Smooth muscle cell (in vitro differentiated cells): Measurements from ENCODE around the gene DUSP19. TPM values are rescaled to one million over a fixed set of nuclear protein-coding genes. Genes with fewer than 3 reads are reported as not detected.

ENCODE experiments used
- DNase-seq: peaks from one replicate; lab custom pipeline; 2025; ENCODE audit not compliant: unreplicated experiment; lab: John Stamatoyannopoulos, UW
- H2AFZ ChIP-seq: fragments of 200-600 bp; sonication (generic); 2 replicates; pipeline ENCODE4 v1.6.0; 2016; ENCODE audit warnings: antibody characterized with exemption, low read depth, mild to moderate bottlenecking
- H3F3A ChIP-seq: fragments of 200-600 bp; sonication (generic); 2 replicates; pipeline ENCODE4 v1.6.0; 2017; ENCODE audit warnings: antibody characterized with exemption, low read depth
- H3K27ac ChIP-seq: fragments of 200-600 bp; sonication (generic); 2 replicates; pipeline ENCODE4 v1.5.1; 2016; ENCODE audit warnings: low read depth, mild to moderate bottlenecking
- H3K27me3 ChIP-seq: fragments of 200-600 bp; sonication (generic); 2 replicates; pipeline ENCODE4 v1.6.1; 2016; ENCODE audit warnings: low read depth, mild to moderate bottlenecking
- H3K36me3 ChIP-seq: fragments of 200-600 bp; sonication (generic); 2 replicates; pipeline ENCODE4 v1.5.1; 2016; ENCODE audit warnings: low read depth
- H3K4me1 ChIP-seq: fragments of 200-600 bp; sonication (generic); 2 replicates; pipeline ENCODE4 v1.5.1; 2016; ENCODE audit warnings: low read depth
- H3K4me2 ChIP-seq: fragments of 200-600 bp; sonication (generic); 2 replicates; pipeline ENCODE4 v1.6.0; 2016; ENCODE audit warnings: mild to moderate bottlenecking
- H3K4me3 ChIP-seq: fragments of 200-600 bp; sonication (generic); 2 replicates; pipeline ENCODE4 v1.5.1; 2016; ENCODE audit warnings: mild to moderate bottlenecking
- H3K79me2 ChIP-seq: fragments of 200-600 bp; sonication (generic); 2 replicates; pipeline ENCODE4 v1.6.0; 2016; ENCODE audit warnings: low read depth, mild to moderate bottlenecking
- H3K9ac ChIP-seq: fragments of 200-600 bp; sonication (generic); 2 replicates; pipeline ENCODE4 v1.6.0; 2016; ENCODE audit warnings: low read depth
- H3K9me3 ChIP-seq: fragments of 200-600 bp; sonication (generic); replicated peaks from 2 replicates; pipeline ENCODE4 v1.5.1; 2016; ENCODE audit warnings: low read depth
- H4K20me1 ChIP-seq: fragments of 200-600 bp; sonication (generic); 2 replicates; pipeline ENCODE4 v1.6.0; 2016; ENCODE audit warnings: low read depth
- WGBS: methylation state at CpG from one replicate; pipeline ENCODE4 v1.1.7; 2016; ENCODE audit warnings: low lambda C conversion rate; 5-methylcytosine and 5-hydroxymethylcytosine counted together
- polyA plus RNA-seq: library from polyadenylated mRNA; unstranded; fragments of >200 nt; fragmentation: Nextera tagmentation; extraction: Ambion mirVana; gene quantifications from 2 replicates; pipeline ENCODE4 v1.2.1, GENCODE V29; 2016
- total RNA-seq: library from RNA; depleted of rRNA; stranded (reverse); fragments of >200 nt; gene quantifications from 2 replicates; pipeline ENCODE4 v1.2.3, GENCODE V29; 2014
- TF ChIP-seq, protein P1 (sequence below): fragments of 200-600 bp; sonication (generic); IDR thresholded peaks from 2 replicates; pipeline ENCODE4 v1.5.1; 2017; ENCODE audit warnings: borderline replicate concordance, mild to moderate bottlenecking, antibody characterized with exemption; ENCODE audit not compliant: insufficient read depth, poor library complexity, severe bottlenecking

The DUSP19 gene
- total and polyA plus RNA-seq, 2 experiments from 2014 or later: 0.70 to 1.2 TPM

DNA sequence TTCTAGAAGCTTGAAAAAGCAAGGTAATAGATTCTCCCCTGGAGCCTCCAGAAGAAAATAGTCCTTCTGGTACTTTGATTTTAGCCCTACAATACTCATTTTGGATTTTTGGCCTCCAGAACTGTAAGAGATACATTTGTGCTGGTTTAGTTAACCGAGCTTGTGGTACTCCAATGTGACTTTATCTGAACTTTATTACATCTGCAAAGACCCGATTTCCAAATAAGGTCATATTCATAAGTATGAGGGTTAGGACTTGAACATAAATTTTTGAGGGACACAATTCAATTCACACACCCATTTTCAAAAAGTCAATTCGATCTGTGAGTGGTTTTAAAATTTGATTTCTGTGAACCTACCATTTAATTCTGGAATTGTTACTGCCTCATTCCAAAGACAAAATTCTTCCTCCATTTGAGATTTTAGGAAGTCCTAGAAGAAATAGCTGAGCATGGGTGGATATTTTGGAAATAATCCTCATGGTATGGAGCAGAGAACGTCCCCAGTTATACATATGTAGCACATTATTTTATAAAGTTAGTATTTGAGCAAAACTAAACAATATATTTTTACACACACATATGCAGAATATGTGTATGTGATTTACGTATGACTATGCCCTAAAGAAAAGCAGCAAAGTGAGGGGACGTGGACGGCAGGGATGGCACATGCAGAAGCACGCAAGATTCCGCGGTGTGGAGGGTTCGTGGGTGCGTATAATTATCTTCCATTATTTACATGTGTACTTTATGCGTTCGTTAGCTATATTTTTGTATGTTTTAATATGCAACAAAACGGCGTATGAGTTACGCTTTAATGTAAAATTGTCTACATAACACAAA is 44.8 kb downstream of the DUSP19 start:
- H3K4me2 ChIP-seq: peak overlapping the region; percentile 91
- peaks cover 4% of the 10 kb centered on the region for H3F3A ChIP-seq
- WGBS: 48% methylated on average over 17 of the region's 17 CpGs
- H3K36me3 ChIP-seq: no peaks in the 10 kb centered on the region
- no peaks in the 10 kb centered on the region for H4K20me1 ChIP-seq
- H3K27me3 ChIP-seq: no peaks in the 10 kb centered on the region
- H3K4me1 ChIP-seq: peaks cover 8% of the 10 kb centered on the region
- H3K27ac ChIP-seq: peak overlapping the region; percentile 78
- peak overlapping the region; percentile 74 for H3K9ac ChIP-seq
- peaks cover 32% of the 10 kb centered on the region for H3K79me2 ChIP-seq
- H3K9me3 ChIP-seq: no peaks in the 10 kb centered on the region
- H2AFZ ChIP-seq: peak overlapping the region; percentile 98
- peak overlapping the region; percentile 68 for H3K4me3 ChIP-seq
- no peak for DNase-seq
- TF ChIP-seq, protein P1, sequence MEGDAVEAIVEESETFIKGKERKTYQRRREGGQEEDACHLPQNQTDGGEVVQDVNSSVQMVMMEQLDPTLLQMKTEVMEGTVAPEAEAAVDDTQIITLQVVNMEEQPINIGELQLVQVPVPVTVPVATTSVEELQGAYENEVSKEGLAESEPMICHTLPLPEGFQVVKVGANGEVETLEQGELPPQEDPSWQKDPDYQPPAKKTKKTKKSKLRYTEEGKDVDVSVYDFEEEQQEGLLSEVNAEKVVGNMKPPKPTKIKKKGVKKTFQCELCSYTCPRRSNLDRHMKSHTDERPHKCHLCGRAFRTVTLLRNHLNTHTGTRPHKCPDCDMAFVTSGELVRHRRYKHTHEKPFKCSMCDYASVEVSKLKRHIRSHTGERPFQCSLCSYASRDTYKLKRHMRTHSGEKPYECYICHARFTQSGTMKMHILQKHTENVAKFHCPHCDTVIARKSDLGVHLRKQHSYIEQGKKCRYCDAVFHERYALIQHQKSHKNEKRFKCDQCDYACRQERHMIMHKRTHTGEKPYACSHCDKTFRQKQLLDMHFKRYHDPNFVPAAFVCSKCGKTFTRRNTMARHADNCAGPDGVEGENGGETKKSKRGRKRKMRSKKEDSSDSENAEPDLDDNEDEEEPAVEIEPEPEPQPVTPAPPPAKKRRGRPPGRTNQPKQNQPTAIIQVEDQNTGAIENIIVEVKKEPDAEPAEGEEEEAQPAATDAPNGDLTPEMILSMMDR: no peak

DNA sequence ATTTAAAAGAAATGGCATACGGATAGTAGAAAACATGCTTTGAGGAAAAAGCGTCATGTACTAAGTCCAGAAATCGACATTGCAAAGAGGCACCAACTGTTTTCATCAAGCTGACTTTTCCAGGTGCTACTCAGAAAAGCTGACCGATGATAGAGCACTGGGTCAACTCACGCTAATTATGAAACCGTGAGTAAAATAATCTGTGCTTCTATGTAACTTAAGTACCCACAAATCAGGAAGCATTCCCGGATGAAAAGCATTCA is 45.3 kb downstream of the DUSP19 start:
- peak overlapping the region; percentile 91 for H3K4me2 ChIP-seq
- H3K9ac ChIP-seq: peak overlapping the region; percentile 74
- 3% methylated on average over 7 of the region's 7 CpGs for WGBS
- H3K9me3 ChIP-seq: no peaks in the 10 kb centered on the region
- H2AFZ ChIP-seq: peak overlapping the region; percentile 98
- TF ChIP-seq, protein P1: no peak
- no peak for DNase-seq
- H3K27ac ChIP-seq: peak overlapping the region; percentile 78
- peak overlapping the region; percentile 68 for H3K4me3 ChIP-seq
- H3K79me2 ChIP-seq: peaks cover 38% of the 10 kb centered on the region
- no peaks in the 10 kb centered on the region for H3K36me3 ChIP-seq
- peaks cover 4% of the 10 kb centered on the region for H3F3A ChIP-seq
- H3K4me1 ChIP-seq: peaks cover 8% of the 10 kb centered on the region
- H3K27me3 ChIP-seq: no peaks in the 10 kb centered on the region
- H4K20me1 ChIP-seq: no peaks in the 10 kb centered on the region

DNA sequence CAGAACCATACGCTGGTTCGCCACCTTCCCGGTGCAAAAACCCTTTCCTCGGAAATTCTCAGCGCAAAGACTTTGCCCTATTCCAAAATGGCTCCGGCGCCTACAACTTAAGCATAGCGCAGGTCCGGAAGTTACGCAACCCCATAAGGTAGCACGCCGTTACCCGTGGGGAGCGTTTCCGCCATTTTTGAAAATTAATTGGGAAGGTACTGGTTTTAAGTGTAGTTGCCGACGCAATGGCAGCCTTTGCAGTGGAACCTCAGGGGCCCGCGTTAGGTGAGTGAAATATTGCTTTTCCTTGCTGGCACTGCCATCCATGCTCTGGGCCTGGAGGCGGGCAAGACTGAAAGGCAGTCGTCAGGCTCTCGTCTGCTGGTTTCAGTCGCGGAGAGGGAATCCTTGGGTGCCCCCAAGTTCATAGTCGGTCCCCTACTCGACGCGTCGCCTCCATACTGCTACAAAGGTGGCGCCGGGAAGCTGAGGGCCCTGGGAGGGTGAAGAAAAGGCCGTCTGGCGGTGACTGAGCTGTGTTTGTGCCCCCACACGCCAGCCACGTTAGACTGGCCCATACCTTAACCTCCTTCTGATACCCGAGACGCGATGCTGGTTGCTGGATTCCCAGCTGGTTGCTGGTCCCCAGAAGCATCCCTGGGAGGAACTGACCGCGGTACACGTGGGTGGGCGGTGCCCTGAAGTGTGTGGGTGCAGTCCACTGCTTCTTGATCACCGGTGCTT is 45.8 kb downstream of the DUSP19 start, which contains the start of gene NUP35:
TSS of gene NUP35 (plus strand) at position 222 of the 735 bp plus-strand sequence. CDS start at position 237, 15 bp downstream.
- peak; percentile 70 for DNase-seq
- H3K4me2 ChIP-seq: peak within 1 kb of the TSS; percentile 91
- H3K27me3 ChIP-seq: no peaks in the 10 kb centered on the region
- H3K36me3 ChIP-seq: no peaks in the 10 kb centered on the region
- no peaks in the 10 kb centered on the region for H4K20me1 ChIP-seq
- TF ChIP-seq, protein P1: no peak
- peak within 1 kb of the TSS; percentile 98 for H2AFZ ChIP-seq
- H3K9ac ChIP-seq: peak within 1 kb of the TSS; percentile 74
- H3K27ac ChIP-seq: peak within 1 kb of the TSS; percentile 78
- H3K4me1 ChIP-seq: peaks cover 8% of the 10 kb centered on the region
- no peaks in the 10 kb centered on the region for H3K9me3 ChIP-seq
- WGBS: 1% methylated on average over 43 of the region's 43 CpGs
- H3K4me3 ChIP-seq: peak within 1 kb of the TSS; percentile 68
- peaks cover 41% of the 10 kb centered on the region for H3K79me2 ChIP-seq
- H3F3A ChIP-seq: peaks cover 4% of the 10 kb centered on the region
